ENCODE measurements around the gene MYRFL. TPM values are rescaled to one million over a fixed set of nuclear protein-coding genes. Genes with fewer than 3 reads are reported as not detected.

MYRFL gene
- polyA plus RNA-seq, 4 donors, result 16.7 to 56.5 (median 42.8) TPM

- WGBS, 3 donors, result 62 to 92% (median 91%) methylated on average over 2 of the region's 2 CpGs
Measured at GRCh38 chr12:69918287-69918686, 93.3 kb downstream of the MYRFL start.

GRCh38 chr12:69919495-69919894 lies 94.5 kb downstream of the MYRFL start:
- Histone ChIP-seq H3K27me3 (ENCODE audit: control insufficient read depth in 3 of 3, insufficient read depth in 3 of 3, low read length in 3 of 3) (no peaks in the 10 kb centered on the region), H3K4me1 (ENCODE audit: control insufficient read depth in 3 of 3, insufficient read depth in 2 of 3, low read depth in 1 of 3, low read length in 2 of 3) (no peaks in the 10 kb centered on the region), H3K9me3 (ENCODE audit: control insufficient read depth in 2 of 2, insufficient read depth in 1 of 2, low read depth in 1 of 2, low read length in 1 of 2) (peaks cover 0 to 4% of the 10 kb centered on the region in 2 donors), H3K27ac (ENCODE audit: low read depth in 1 of 3, low read length in 2 of 3) (no peak overlapping the region), H3K4me3 (ENCODE audit: low read depth in 1 of 3, low read length in 3 of 3) (no peak overlapping the region), H3K36me3 (ENCODE audit: control insufficient read depth in 3 of 3, insufficient read depth in 2 of 3, low read depth in 1 of 3, low read length in 3 of 3) (peaks cover 3 to 15% (median 3%) of the 10 kb centered on the region in 3 donors)
- 58 to 60% (median 59%) methylated on average over 3 of the region's 3 CpGs for WGBS, 3 donors
- DNase-seq, result no peak
- FAIRE-seq, result no peak

More at GRCh38 chr12:69918287-69918686, 93.3 kb downstream of the MYRFL start:
- H3K36me3 ChIP-seq (ENCODE audit: control insufficient read depth in 3 of 3, insufficient read depth in 2 of 3, low read depth in 1 of 3, low read length in 3 of 3), result peaks cover 3 to 17% (median 3%) of the 10 kb centered on the region in 3 donors
- FAIRE-seq (no peak), DNase-seq (no peak)
- no peaks in the 10 kb centered on the region for H3K27me3 ChIP-seq (ENCODE audit: control insufficient read depth in 3 of 3, insufficient read depth in 3 of 3, low read length in 3 of 3)
- H3K9me3 ChIP-seq (ENCODE audit: control insufficient read depth in 2 of 2, insufficient read depth in 1 of 2, low read depth in 1 of 2, low read length in 1 of 2), result peaks cover 0 to 4% of the 10 kb centered on the region in 2 donors
- no peak overlapping the region for H3K27ac ChIP-seq (ENCODE audit: low read depth in 1 of 3, low read length in 2 of 3)
- H3K4me1 ChIP-seq (ENCODE audit: control insufficient read depth in 3 of 3, insufficient read depth in 2 of 3, low read depth in 1 of 3, low read length in 2 of 3), result no peaks in the 10 kb centered on the region
- H3K4me3 ChIP-seq (ENCODE audit: low read depth in 1 of 3, low read length in 3 of 3), result no peak overlapping the region

- H3K27me3 ChIP-seq (ENCODE audit: control insufficient read depth in 3 of 3, insufficient read depth in 3 of 3, low read length in 3 of 3), result no peaks in the 10 kb centered on the region
- no peak for FAIRE-seq
- peaks cover 0 to 4% of the 10 kb centered on the region in 2 donors for H3K9me3 ChIP-seq (ENCODE audit: control insufficient read depth in 2 of 2, insufficient read depth in 1 of 2, low read depth in 1 of 2, low read length in 1 of 2)
- WGBS, 3 donors, result 74 to 82% (median 78%) methylated on average over 4 of the region's 4 CpGs
- no peak overlapping the region for H3K4me3 ChIP-seq (ENCODE audit: low read depth in 1 of 3, low read length in 3 of 3)
- H3K27ac ChIP-seq (ENCODE audit: low read depth in 1 of 3, low read length in 2 of 3), result no peak overlapping the region
- peaks cover 2 to 10% (median 3%) of the 10 kb centered on the region in 3 donors for H3K36me3 ChIP-seq (ENCODE audit: control insufficient read depth in 3 of 3, insufficient read depth in 2 of 3, low read depth in 1 of 3, low read length in 3 of 3)
- no peak for DNase-seq
- peaks cover 0 to 2% (median 0%) of the 10 kb centered on the region in 3 donors for H3K4me1 ChIP-seq (ENCODE audit: control insufficient read depth in 3 of 3, insufficient read depth in 2 of 3, low read depth in 1 of 3, low read length in 2 of 3)
Measured at GRCh38 chr12:69921831-69922230, 96.8 kb downstream of the MYRFL start.

- no peaks in the 10 kb centered on the region for H3K27me3 ChIP-seq (ENCODE audit: control insufficient read depth in 3 of 3, insufficient read depth in 3 of 3, low read length in 3 of 3)
- H3K9me3 ChIP-seq (ENCODE audit: control insufficient read depth in 2 of 2, insufficient read depth in 1 of 2, low read depth in 1 of 2, low read length in 1 of 2), result peaks cover 0 to 3% of the 10 kb centered on the region in 2 donors
- DNase-seq (no peak), FAIRE-seq (no peak)
- no peak overlapping the region for H3K4me3 ChIP-seq (ENCODE audit: low read depth in 1 of 3, low read length in 3 of 3)
- H3K4me1 ChIP-seq (ENCODE audit: control insufficient read depth in 3 of 3, insufficient read depth in 2 of 3, low read depth in 1 of 3, low read length in 2 of 3), result peaks cover 0 to 2% (median 0%) of the 10 kb centered on the region in 3 donors
- H3K27ac ChIP-seq (ENCODE audit: low read depth in 1 of 3, low read length in 2 of 3), result no peak overlapping the region
- H3K36me3 ChIP-seq (ENCODE audit: control insufficient read depth in 3 of 3, insufficient read depth in 2 of 3, low read depth in 1 of 3, low read length in 3 of 3), result peaks cover 2 to 7% (median 3%) of the 10 kb centered on the region in 3 donors
Measured at GRCh38 chr12:69922999-69923398, 98.0 kb downstream of the MYRFL start.

GRCh38 chr12:69925291-69925690 lies 100.3 kb downstream of the MYRFL start:
- no peaks in the 10 kb centered on the region for H3K27me3 ChIP-seq (ENCODE audit: control insufficient read depth in 3 of 3, insufficient read depth in 3 of 3, low read length in 3 of 3)
- no peak for FAIRE-seq
- WGBS, 3 donors, result 61 to 84% (median 82%) methylated on average over 2 of the region's 2 CpGs
- no peak for DNase-seq
- H3K4me3 ChIP-seq (ENCODE audit: low read depth in 1 of 3, low read length in 3 of 3), result no peak overlapping the region
- no peak overlapping the region for H3K27ac ChIP-seq (ENCODE audit: low read depth in 1 of 3, low read length in 2 of 3)
- H3K9me3 ChIP-seq (ENCODE audit: control insufficient read depth in 2 of 2, insufficient read depth in 1 of 2, low read depth in 1 of 2, low read length in 1 of 2), result no peaks in the 10 kb centered on the region
- H3K4me1 ChIP-seq (ENCODE audit: control insufficient read depth in 3 of 3, insufficient read depth in 2 of 3, low read depth in 1 of 3, low read length in 2 of 3), result peaks cover 0 to 2% (median 0%) of the 10 kb centered on the region in 3 donors
- peaks cover 3 to 9% (median 6%) of the 10 kb centered on the region in 3 donors for H3K36me3 ChIP-seq (ENCODE audit: control insufficient read depth in 3 of 3, insufficient read depth in 2 of 3, low read depth in 1 of 3, low read length in 3 of 3)

- peaks cover 0 to 9% (median 6%) of the 10 kb centered on the region in 3 donors for H3K36me3 ChIP-seq (ENCODE audit: control insufficient read depth in 3 of 3, insufficient read depth in 2 of 3, low read depth in 1 of 3, low read length in 3 of 3)
- no peak overlapping the region for H3K4me3 ChIP-seq (ENCODE audit: low read depth in 1 of 3, low read length in 3 of 3)
- H3K27me3 ChIP-seq (ENCODE audit: control insufficient read depth in 3 of 3, insufficient read depth in 3 of 3, low read length in 3 of 3), result no peaks in the 10 kb centered on the region
- WGBS, 3 donors, result 62 to 78% (median 72%) methylated on average over 4 of the region's 4 CpGs
- no peak overlapping the region for H3K27ac ChIP-seq (ENCODE audit: low read depth in 1 of 3, low read length in 2 of 3)
- DNase-seq (no peak), FAIRE-seq (no peak)
- H3K9me3 ChIP-seq (ENCODE audit: control insufficient read depth in 2 of 2, insufficient read depth in 1 of 2, low read depth in 1 of 2, low read length in 1 of 2), result no peaks in the 10 kb centered on the region
- H3K4me1 ChIP-seq (ENCODE audit: control insufficient read depth in 3 of 3, insufficient read depth in 2 of 3, low read depth in 1 of 3, low read length in 2 of 3), result peaks cover 0 to 2% (median 0%) of the 10 kb centered on the region in 3 donors
Measured at GRCh38 chr12:69927164-69927563, 102.1 kb downstream of the MYRFL start.

GRCh38 chr12:69929125-69929524 lies 104.1 kb downstream of the MYRFL start:
- Histone ChIP-seq H3K4me3 (ENCODE audit: low read depth in 1 of 3, low read length in 3 of 3) (no peak overlapping the region), H3K9me3 (ENCODE audit: control insufficient read depth in 2 of 2, insufficient read depth in 1 of 2, low read depth in 1 of 2, low read length in 1 of 2) (no peaks in the 10 kb centered on the region), H3K27ac (ENCODE audit: low read depth in 1 of 3, low read length in 2 of 3) (no peak overlapping the region), H3K27me3 (ENCODE audit: control insufficient read depth in 3 of 3, insufficient read depth in 3 of 3, low read length in 3 of 3) (no peaks in the 10 kb centered on the region), H3K4me1 (ENCODE audit: control insufficient read depth in 3 of 3, insufficient read depth in 2 of 3, low read depth in 1 of 3, low read length in 2 of 3) (peaks cover 0 to 2% (median 0%) of the 10 kb centered on the region in 3 donors), H3K36me3 (ENCODE audit: control insufficient read depth in 3 of 3, insufficient read depth in 2 of 3, low read depth in 1 of 3, low read length in 3 of 3) (peaks cover 0 to 10% (median 8%) of the 10 kb centered on the region in 3 donors)
- FAIRE-seq, result no peak
- 84 to 88% (median 85%) methylated on average over 2 of the region's 2 CpGs for WGBS, 3 donors
- no peak for DNase-seq

GRCh38 chr12:69929531-69929930 lies 104.5 kb downstream of the MYRFL start:
- Histone ChIP-seq H3K4me1 (ENCODE audit: control insufficient read depth in 3 of 3, insufficient read depth in 2 of 3, low read depth in 1 of 3, low read length in 2 of 3) (peaks cover 0 to 2% (median 0%) of the 10 kb centered on the region in 3 donors), H3K4me3 (ENCODE audit: low read depth in 1 of 3, low read length in 3 of 3) (no peak overlapping the region), H3K27ac (ENCODE audit: low read depth in 1 of 3, low read length in 2 of 3) (no peak overlapping the region), H3K36me3 (ENCODE audit: control insufficient read depth in 3 of 3, insufficient read depth in 2 of 3, low read depth in 1 of 3, low read length in 3 of 3) (peaks cover 0 to 11% (median 10%) of the 10 kb centered on the region in 3 donors), H3K27me3 (ENCODE audit: control insufficient read depth in 3 of 3, insufficient read depth in 3 of 3, low read length in 3 of 3) (no peaks in the 10 kb centered on the region), H3K9me3 (ENCODE audit: control insufficient read depth in 2 of 2, insufficient read depth in 1 of 2, low read depth in 1 of 2, low read length in 1 of 2) (no peaks in the 10 kb centered on the region)
- DNase-seq (no peak), FAIRE-seq (no peak)
- WGBS, 3 donors, result 63 to 65% (median 65%) methylated on average over 3 of the region's 3 CpGs

GRCh38 chr12:69931569-69931968 lies 106.5 kb downstream of the MYRFL start:
- Histone ChIP-seq H3K27ac (ENCODE audit: low read depth in 1 of 3, low read length in 2 of 3) (no peak overlapping the region), H3K4me3 (ENCODE audit: low read depth in 1 of 3, low read length in 3 of 3) (no peak overlapping the region), H3K27me3 (ENCODE audit: control insufficient read depth in 3 of 3, insufficient read depth in 3 of 3, low read length in 3 of 3) (no peaks in the 10 kb centered on the region), H3K9me3 (ENCODE audit: control insufficient read depth in 2 of 2, insufficient read depth in 1 of 2, low read depth in 1 of 2, low read length in 1 of 2) (no peaks in the 10 kb centered on the region), H3K36me3 (ENCODE audit: control insufficient read depth in 3 of 3, insufficient read depth in 2 of 3, low read depth in 1 of 3, low read length in 3 of 3) (peaks cover 0 to 23% (median 17%) of the 10 kb centered on the region in 3 donors), H3K4me1 (ENCODE audit: control insufficient read depth in 3 of 3, insufficient read depth in 2 of 3, low read depth in 1 of 3, low read length in 2 of 3) (no peaks in the 10 kb centered on the region)
- 48 to 61% (median 59%) methylated on average over 2 of the region's 2 CpGs for WGBS, 3 donors
- FAIRE-seq (no peak), DNase-seq (no peak)

All from small intestine (tissue), 7 donors.